HG03060 (cell line): ENCODE data around the gene EML3.
"Not testable (repeated sequence)": the region's sequence is repeated elsewhere in the genome, so short reads cannot be mapped to it uniquely, and the experiment has no call there.

Source experiments
- ATAC-seq: cut with Tn5 transposase; IDR thresholded peaks from one replicate; pipeline ENCODE4 v1.9.1; 2021; ENCODE audit warnings: low read depth, moderate number of reproducible peaks; ENCODE audit not compliant: unreplicated experiment

EML3 gene

DNA sequence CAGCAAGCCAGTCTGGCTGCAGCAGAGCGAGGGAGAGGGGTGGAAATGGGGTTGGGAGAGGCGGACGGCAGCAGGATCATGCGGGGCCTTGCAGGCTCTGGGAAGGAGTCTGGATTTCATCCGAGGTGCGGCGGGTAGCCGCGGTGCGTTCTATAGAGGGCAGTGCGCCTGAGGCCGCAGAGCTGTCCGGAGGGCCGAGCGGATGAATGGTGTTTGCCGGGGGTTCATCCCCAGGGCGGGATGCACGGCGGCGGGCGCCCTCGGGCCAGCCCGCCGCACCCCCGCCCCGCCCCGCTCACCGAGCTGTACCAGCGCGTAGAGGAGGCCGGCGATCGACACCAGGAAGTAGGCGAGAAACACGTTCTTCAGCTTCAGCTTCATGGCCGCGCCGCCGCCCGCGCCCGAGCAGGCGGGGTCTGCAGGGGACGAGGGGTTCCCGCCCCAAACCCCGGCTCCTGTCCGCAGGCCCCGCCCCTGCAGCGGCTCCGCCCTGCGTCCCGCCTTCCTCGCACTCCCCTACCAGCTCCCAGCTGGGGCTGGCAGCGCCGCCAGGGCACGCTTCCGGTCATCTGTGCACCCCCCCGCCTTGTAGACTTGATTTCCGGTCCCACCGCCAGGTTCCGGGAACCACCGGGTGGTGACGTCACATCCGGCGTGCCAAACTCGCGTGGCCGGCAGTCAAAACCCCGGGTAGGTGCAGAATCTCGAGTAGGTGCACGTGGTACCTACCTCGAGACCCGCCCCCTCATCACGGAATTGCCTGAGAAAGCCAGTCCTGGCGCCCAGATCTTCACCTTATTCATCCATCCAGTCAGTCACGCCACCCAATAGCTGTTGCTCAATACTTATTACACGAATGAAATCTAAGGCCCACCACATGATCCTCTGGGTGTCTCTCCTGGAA lies 9.2 kb upstream of the EML3 start, which contains the start of gene B3GAT3:
B3GAT3 (minus strand) TSS at position 420 of the 904 bp plus-strand sequence; CDS start at position 381, 39 bp downstream.
- peak; percentile 70 for ATAC-seq

DNA sequence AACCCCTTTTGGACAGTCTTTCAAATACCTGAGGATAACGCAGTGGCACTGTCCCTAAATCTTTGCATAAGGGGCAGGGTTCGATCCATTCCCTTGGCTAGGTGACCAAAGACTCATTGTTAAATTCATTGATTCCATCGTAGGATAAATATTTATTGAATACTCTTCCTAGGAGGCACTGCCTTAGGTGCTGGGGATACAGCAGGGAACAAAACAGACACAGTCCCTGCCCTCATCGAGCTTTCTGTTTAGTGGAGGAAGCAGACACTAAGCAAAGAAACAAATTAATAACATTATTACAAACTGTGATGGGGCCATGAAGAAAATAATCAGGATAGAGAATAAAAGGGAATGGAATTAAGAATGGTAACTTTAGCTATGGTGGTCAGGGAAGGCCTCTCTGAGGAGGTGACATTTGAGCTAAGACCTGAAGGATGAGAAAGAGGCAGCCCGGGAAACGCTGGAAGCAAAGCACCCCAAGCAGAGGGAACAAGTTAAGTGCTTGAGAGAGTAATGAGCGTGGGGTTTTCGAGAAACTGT lies 8.5 kb upstream of the EML3 start:
- no peak for ATAC-seq

DNA sequence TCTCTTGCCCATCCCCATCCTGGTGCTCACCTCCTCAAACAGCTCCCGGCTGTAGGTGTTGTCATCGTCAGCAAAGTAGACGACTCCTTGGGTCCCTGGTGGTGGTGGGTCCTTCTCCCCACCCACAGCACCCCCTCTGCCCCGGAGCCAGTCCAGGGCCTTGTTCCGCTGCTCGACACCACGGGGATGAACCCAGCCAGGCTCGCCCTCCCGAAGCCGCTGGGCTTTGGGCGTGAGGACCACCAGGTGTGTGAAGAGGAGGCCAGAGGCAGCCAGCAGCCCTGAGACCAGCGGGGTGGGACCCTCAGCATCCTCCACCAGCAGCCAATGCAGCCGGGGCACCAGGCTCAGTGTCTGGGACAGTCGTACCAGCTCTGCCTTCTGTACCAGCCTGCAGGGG lies 4.4 kb upstream of the EML3 start:
- not testable (repeated sequence) for ATAC-seq

DNA sequence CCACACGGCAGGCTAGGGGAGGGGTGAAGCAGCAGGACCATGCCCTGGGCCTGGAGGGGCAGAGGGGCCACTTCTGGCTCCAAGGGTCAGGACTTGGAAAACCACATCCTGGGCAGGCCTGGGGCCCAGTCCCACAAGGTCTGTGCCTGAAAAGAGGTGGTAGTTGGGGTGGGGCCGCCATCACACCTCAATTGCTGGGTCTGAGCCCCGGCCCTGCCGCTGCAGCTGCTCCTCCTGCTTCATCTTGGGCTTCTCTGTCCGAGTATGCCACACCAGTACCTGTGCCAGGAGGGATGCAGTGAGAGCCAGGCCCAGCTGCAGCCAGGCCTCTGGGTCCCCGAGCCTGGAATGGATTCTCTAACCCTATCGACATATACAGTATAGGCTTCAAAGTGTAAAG lies 2.9 kb upstream of the EML3 start:
- ATAC-seq = no peak

DNA sequence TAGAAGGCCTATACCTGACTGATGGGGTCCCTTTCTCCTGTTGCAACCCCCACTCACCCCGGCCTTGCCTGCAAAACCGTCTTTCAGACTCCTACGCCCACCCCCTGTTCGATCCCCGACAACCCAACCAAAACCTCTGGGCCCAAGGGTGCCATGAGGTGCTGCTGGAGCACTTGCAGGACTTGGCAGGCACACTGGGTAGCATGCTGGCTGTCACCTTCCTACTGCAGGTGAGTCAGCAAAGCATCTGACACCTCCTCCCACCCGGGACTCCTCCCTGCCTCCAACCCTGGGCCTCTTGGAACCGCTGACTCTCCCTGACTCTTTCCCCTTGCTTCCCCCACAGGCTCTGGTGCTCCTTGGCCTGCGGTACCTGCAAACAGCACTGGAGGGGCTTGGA lies 1.7 kb upstream of the EML3 start:
- ATAC-seq = no peak

DNA sequence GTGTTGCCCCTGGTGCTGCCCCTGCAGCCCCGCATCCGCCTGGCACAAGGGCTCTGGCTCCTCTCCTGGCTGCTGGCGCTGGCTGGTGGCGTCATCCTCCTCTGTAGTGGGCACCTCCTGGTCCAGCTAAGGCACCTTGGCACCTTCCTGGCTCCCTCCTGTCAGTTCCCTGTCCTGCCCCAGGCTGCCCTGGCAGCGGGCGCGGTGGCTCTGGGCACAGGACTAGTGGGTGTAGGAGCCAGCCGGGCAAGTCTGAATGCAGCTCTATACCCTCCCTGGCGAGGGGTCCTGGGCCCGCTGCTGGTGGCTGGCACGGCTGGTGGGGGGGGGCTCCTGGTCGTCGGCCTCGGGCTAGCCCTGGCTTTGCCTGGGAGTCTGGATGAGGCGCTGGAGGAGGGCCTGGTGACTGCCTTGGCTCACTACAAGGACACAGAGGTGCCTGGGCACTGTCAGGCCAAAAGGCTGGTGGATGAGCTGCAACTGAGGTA lies 760 bp upstream of the EML3 start:
- no peak for ATAC-seq

DNA sequence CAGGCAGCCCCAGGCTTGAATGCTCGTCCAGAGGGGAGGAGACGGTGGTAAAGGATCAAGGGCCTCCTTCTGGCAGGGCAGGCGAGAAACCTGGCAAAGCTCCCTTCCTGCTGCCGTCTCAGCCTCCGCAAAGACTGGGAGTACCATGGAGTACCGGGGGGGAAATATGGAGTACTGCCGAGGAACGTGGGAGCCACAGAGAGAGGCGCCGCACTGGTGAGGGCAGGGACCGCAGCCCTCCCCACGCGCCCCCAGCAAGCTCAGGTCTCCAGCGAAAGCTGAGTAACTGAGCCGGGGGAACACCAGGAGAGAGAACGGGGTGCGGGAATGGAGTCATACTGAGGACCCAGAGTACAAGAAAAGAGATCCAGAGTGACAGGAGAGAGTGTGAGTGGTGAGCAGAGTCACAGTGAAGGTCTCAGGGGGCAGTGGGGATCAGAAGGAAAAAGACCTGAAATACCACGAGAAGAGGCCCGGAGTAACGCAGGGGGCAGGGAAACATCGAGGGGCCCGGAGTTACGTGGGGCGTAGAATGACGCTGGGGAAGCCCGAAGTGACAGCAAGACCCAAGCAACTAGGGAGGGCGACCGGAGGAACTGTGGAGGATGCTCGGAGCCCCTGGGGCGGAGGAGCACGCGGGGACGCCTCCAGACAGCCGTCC lies 740 bp downstream of the EML3 start:
- ATAC-seq = no peak

DNA sequence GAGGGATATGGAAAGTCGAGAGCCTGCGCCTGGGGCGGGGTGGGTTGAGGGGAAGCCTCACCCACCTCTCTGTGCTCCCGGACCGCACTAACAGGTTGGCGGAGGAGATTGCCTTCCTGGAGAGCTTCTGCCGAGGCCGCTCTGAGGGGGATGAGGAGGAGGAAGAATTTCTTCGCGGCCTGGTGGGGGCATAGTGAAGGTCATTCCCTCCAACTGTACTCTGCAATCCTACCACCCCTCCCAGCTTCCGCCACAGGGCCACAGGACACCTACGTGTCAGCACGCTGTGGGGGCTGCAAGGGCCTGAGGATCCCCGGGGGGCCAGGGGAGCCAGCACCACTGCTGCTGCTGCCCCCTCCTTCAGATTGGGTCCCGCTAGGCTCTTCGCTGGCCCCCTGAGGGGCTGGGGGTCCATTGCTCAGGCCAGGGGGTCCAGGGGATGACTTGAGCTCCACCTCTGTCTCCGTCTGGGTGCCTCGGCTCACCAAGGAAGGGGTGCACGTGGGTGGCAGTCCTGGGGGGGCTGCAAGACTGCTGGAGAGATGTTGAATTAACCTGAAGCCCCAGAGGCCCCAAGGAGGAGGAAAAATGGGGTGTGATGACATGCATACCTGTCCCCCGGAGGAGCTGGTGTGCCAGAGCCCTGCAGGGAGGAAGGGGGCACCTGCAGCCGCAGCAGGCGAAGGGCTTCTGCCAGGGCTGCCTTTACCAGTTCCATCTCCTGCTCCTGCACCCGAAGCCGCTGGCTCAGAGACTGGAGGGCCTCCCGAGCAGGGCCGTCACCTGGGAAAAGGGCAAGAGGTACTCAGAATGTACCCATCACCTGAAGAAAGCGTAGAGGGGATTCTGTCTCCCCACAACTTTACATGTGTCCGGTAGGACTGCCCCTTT lies 1.5 kb downstream of the EML3 start:
- no peak for ATAC-seq

DNA sequence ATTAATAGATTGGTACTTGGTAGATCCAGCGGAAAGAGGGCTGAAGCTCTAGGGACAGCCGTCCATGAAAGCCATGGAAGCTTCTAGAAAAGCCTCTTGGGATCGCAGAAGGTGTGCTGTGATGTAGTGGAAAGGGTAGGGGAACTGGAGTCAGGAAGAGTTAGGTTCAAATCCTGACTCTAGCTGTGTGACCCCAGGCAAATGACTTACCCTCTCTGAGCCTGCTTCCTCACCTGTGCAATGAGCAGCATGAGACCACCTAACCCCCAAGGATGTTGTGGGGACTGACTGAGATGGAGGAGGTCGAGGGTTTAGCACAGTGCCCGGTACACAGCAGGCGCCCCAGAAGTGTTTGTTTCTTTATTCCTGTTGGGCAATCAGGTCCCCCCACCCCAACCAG lies 2.2 kb downstream of the EML3 start:
- no peak for ATAC-seq

DNA sequence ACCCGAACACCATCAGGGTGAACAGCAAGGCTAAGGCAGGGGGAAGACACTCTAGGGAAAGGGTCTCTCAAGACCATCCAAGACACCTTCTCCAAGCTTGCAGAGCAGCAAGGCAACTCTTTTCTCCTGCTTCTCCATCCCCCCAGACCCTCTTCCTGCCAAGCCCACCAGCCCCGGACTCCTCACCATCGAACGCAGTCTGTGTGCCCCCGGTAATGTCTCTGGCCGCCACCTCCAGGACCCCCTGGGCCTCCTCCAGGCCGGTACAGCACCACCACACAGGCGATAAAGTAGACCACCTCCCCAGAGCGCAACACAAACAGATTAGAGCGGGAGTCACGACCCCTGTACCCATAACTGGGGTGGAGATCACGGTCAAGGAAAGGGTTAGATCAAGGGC lies 3.8 kb downstream of the EML3 start:
- ATAC-seq = no peak

DNA sequence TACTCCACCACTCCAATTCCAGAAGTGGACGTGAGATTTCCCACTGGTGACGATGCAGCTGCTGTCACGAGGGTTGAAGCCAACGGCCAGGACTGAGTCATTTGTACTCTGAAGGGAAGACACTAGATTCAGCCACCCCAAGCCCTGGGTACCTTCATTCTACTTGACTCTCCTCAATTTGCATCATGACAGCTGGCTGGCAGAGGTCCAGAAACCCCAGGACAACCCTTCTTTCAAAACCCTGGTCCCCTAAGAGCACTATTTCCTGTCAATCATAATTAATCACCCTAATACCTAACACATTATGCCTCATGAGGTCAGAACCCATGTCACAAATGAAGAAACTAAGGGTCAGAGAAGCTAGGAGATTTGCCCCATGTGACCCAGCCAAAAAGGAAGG lies 4.9 kb downstream of the EML3 start:
- no peak for ATAC-seq

DNA sequence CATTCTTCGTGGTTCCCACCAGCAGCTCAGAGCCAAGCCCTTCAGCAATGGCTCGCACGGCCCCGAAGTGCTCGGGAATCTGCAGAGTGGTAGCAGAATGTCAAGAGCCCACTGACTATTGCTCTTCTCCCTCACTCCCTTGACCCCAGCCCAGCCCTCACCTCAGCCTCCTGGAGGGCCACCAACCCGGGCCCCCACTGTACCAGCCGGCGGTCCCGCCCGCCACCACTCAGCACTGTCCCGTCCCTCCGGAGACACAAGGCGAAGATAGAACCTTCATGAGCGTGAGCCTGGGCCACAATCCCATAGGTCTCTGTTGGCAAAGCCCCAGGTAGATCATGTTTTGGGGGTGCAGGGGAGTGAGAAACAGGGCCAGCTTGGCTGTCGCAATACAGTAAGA lies 6.7 kb downstream of the EML3 start:
- no peak for ATAC-seq

DNA sequence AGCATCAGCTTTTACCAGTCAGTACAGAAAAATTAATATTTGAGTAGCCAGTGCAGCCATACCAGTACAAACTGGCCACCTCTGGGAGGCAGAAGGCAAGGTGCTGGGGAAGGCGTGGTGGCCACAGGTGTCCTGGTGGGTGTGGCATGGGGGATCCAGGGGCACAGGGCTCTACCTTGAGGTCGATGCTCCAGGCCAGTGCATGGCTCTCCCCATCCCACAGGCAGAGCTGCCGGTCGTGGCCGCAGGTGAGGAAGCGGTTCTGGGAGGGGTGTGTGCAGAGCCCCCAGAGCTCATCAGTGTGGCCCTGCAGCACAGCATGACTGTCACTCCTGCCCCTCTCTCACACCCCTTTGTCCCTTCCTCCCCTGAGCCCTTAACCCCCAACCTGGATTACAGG lies 7.1 kb downstream of the EML3 start:
- no peak for ATAC-seq

DNA sequence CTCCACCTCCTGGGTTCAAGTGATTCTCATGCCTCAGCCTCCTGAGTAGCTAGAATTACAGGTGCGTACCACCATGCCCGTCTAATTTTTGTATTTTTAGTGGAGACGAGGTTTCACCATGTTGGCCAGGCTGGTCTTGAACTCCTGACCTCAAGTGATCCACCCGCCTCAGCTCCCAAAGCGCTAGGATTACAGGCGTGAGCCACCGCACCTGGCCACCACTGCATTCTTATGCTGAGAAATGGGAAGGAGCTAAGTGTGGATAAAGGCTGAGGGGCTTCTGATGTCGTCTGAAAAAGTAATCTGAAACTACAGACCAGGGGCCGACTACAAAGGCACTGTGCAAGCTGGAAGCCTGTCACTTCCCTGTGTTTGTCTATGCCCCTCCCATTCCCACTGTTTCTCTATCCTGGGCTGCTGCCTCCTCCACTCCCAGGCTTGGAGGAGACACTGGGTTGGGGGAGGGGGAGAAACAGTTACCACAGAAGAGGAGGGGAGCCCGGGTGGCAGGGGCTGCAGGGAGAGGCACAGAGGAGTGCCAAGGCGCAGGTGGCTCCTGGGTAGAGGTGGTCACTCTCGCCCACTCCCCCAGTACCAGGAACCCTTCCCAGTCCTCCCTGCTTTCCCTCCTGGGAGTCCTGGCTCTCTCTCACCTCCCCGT lies 8.0 kb downstream of the EML3 start:
- ATAC-seq = no peak

DNA sequence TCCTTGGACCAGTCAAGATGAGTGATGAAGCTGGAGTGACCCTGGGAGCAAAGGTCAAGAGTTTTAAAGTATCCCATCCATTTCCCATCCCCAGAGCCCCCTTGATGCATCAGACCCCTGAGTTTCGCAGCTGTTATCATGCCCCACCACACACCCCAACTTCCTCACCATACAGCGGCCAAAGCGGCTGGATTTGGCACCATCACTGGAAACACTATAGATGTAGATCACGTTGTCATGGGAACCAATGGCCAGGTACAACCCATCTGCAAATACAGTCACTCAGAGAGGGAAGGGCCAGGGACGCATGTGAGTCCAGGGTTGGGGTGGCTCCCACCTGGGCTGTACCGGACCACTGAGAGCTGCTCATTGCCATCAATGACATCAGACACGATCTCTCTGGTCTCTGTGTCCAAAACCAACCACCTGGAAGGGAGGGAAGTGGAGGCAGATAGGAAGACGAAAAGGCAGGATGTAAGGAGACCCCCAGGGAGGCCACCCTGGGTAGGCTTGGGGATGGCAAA lies 8.7 kb downstream of the EML3 start:
- ATAC-seq = no peak

DNA sequence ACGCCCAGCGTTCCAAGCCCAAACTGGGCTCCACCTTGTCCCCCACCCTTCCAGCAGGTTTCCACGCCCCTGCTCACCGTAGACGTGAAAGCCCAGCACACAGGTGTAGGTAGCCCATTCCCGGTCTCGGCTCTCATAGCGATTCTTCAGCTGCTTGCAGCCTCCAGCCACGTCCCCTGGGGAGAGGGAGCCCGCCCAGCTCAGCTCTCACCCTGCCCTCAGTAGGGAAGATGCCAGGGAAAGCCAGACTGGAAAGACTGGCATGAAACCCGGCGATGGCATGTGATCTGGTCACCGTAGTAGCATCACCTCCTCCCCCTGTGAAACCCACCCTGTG lies 9.5 kb downstream of the EML3 start:
- ATAC-seq = no peak

DNA sequence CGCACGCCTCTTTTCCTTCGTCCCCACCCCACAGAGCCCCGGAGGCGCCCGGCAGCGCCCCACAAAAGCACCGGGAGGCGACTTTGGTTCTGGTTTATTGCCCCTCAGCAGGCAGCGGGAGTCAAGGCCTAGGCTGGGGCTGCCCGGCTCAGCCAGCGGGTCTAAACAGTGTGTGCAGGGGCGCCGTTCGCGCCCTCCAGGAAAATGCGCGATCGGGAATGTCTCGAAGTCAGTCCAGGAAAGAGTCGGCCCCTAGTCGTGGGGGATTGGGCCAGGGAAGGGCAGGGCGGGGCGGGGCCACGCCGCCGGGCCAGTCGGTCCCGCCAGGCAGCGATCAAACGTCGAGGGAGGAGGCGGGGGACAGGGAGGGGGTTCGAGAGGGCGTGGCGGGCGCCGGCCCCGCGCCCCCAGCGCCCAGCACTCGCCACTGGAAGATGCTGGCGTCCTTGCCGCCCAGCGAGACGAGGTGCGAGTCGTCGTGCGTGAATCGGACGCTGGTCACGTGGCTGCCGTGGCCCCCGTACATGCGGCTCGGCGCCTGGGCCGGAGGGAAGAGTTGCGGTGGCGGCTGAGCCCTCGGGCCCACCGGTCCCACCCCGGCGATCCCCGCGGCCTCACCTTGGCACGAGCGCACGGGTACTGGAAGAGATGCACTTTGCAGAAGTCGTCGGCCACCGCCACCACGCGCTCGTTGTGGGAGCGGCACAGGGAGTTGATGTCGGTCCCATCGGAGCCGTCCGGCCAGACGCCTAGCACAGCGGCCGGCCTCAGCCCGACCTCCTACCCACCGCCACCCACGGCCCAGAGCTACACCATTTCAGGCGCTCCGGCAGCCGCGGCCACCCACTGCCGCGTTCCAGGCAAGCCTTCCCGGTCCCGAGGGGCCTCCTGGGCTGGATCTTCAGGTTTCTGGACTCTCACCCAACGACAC lies 10.2 kb downstream of the EML3 start:
- no peak for ATAC-seq

DNA sequence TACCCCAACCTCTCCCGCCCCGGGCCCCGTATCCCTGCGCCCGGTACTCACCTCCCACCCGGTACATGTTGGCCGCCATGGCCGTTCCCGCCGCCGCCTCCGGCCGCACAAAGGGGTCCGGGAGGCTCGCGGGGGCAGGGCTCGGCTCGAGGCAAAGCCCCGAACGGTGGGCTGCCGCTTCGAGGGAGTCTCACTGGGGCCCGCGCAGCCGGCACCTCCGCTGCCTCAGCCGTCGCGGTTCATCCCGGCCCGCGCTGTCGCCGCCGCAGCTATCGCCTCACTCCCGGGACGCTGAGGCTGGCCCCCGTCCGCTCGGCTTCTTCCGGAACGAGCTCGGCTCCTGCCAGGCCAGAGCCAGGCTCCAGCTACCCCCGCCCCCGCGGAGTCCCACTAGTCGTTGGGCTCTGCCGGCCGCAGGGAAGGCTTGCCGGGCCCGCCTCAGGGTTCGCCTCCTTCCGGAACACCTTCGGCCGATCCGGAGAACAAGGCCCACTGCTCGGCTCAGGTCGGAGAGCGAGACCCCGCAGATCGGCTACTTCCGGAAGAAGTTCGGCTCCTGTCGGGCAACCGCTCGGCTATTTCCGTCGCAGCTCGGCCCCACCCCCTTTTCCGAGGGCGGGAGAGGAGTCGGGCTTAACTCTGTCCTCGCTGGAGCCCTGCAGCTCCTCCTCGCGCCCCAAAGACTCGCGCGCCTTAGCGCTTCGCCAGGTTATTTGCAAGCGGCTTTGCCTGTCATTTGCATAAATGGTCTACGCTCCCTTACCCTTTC lies 11.0 kb downstream of the EML3 start, which contains the start of gene MTA2:
MTA2 (minus strand) TSS at position 494 of the 769 bp plus-strand sequence; CDS start at position 79, 415 bp downstream.
- peak; percentile 66 for ATAC-seq
